ENCODE data around the gene S100A13. TPM values are rescaled to one million over a fixed set of nuclear protein-coding genes. Genes with fewer than 3 reads are reported as not detected.
"Not testable (repeated sequence)": the region's sequence is repeated elsewhere in the genome, so short reads cannot be mapped to it uniquely, and the experiment has no call there.

Gene S100A13
- total and polyA plus RNA-seq, 9 of the 15 experiments (the other 6 are each of a cell fraction or from before 2014, with no cell fraction given): 41.9 to 129 (median 58.0) TPM

DNA sequence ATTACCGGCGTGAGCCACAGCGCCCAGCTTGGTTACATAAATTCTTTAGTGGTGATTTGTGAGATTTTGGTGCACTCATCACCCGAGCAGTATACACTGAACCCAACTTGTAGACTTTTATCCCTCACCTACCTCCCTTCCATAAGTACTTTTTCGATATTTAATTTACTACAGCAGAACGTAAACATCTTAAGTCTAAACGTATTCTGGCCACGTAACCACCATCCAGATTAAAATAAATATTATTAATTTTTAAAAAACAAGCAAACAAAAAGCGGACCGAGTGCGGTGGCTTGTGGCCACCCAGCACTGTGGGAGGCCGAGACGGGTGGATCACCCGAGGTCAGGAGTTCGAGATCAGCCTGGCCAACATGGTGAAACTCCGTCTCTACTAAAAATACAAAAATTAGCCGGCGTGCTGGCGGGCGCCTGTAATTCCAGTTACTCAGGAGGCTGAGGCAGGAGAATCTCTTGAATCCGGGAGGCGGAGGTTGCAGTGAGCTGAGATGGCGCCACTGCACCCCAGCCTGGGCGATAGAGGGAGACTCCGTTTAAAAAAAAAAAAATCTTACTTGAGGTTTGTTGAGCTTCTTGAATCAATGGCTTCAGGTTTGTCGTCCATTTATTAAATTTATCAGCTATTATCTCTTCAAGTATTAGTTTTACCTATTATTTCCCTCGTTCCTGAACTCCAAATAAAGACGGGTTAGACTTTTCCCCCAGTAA is 44.5 kb upstream of the S100A13 start (continued):
- peak in 1 of 2 experiments; percentile 34; a peak in 1 of 4 replicates for TF ChIP-seq FOXK2 (conservative IDR thresholded peaks at IDR 0.05 in 1 of 2, IDR thresholded peaks at IDR 0.05 in 1 of 2; ENCODE audit: low read depth in 2 of 2)
- peak; percentile 29; the same call in 1 of the 2 replicates for TF ChIP-seq PHF8 (IDR thresholded peaks at IDR 0.05; ENCODE audit: borderline replicate concordance, low read length)
- TF ChIP-seq CEBPG, NR2C2 (CRISPR knock-in tag; IDR thresholded peaks at IDR 0.05): not testable (repeated sequence)
- TF ChIP-seq CEBPG (tag; conservative IDR thresholded peaks at IDR 0.05 in 1 of 2, IDR thresholded peaks at IDR 0.05 in 1 of 2): peak in 1 of 2 experiments; percentile 57; a peak in 2 of 4 replicates
- TF ChIP-seq, protein P1, sequence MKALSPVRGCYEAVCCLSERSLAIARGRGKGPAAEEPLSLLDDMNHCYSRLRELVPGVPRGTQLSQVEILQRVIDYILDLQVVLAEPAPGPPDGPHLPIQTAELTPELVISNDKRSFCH (CRISPR knock-in tag; IDR thresholded peaks at IDR 0.05): not testable (repeated sequence)
- TF ChIP-seq, protein P1 (tag; IDR thresholded peaks at IDR 0.05): 0 out of 2 replicates have a peak, but pooled peaks have one; percentile 1
- TF ChIP-seq NR2C2 (tag; IDR thresholded peaks at IDR 0.05): 0 out of 2 replicates have a peak, but pooled peaks have one; percentile 6
- peak; percentile 13; the same call in 1 of the 2 replicates for TF ChIP-seq BCOR (IDR thresholded peaks at IDR 0.05)
- peak; percentile 12; the same call in 1 of the 2 replicates for TF ChIP-seq CC2D1A (IDR thresholded peaks at IDR 0.05)
- TF ChIP-seq, protein P2, sequence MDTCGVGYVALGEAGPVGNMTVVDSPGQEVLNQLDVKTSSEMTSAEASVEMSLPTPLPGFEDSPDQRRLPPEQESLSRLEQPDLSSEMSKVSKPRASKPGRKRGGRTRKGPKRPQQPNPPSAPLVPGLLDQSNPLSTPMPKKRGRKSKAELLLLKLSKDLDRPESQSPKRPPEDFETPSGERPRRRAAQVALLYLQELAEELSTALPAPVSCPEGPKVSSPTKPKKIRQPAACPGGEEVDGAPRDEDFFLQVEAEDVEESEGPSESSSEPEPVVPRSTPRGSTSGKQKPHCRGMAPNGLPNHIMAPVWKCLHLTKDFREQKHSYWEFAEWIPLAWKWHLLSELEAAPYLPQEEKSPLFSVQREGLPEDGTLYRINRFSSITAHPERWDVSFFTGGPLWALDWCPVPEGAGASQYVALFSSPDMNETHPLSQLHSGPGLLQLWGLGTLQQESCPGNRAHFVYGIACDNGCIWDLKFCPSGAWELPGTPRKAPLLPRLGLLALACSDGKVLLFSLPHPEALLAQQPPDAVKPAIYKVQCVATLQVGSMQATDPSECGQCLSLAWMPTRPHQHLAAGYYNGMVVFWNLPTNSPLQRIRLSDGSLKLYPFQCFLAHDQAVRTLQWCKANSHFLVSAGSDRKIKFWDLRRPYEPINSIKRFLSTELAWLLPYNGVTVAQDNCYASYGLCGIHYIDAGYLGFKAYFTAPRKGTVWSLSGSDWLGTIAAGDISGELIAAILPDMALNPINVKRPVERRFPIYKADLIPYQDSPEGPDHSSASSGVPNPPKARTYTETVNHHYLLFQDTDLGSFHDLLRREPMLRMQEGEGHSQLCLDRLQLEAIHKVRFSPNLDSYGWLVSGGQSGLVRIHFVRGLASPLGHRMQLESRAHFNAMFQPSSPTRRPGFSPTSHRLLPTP (IDR thresholded peaks at IDR 0.05; ENCODE audit: borderline replicate concordance, extremely low read depth, insufficient read length): peak; percentile 70
- TF ChIP-seq TAL1 (IDR thresholded peaks at IDR 0.05): 0 out of 2 replicates have a peak, but pooled peaks have one; percentile 2
- TF ChIP-seq, protein P3, sequence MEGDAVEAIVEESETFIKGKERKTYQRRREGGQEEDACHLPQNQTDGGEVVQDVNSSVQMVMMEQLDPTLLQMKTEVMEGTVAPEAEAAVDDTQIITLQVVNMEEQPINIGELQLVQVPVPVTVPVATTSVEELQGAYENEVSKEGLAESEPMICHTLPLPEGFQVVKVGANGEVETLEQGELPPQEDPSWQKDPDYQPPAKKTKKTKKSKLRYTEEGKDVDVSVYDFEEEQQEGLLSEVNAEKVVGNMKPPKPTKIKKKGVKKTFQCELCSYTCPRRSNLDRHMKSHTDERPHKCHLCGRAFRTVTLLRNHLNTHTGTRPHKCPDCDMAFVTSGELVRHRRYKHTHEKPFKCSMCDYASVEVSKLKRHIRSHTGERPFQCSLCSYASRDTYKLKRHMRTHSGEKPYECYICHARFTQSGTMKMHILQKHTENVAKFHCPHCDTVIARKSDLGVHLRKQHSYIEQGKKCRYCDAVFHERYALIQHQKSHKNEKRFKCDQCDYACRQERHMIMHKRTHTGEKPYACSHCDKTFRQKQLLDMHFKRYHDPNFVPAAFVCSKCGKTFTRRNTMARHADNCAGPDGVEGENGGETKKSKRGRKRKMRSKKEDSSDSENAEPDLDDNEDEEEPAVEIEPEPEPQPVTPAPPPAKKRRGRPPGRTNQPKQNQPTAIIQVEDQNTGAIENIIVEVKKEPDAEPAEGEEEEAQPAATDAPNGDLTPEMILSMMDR (IDR thresholded peaks at IDR 0.05 in 2 of 3, conservative IDR thresholded peaks at IDR 0.05 in 1 of 3; ENCODE audit: insufficient read depth in 2 of 3, low read depth in 1 of 3, low read length in 3 of 3): peak in 2 of 3 experiments; percentile 12 to 32; a peak in 2 of 6 replicates
- TF ChIP-seq POLR2A (conservative IDR thresholded peaks at IDR 0.05): peak; percentile 47; the same call in 1 of the 2 replicates
- TF ChIP-seq ZSCAN29 (IDR thresholded peaks at IDR 0.05): peak; percentile 5; the same call in 1 of the 2 replicates
- TF ChIP-seq, protein P4, sequence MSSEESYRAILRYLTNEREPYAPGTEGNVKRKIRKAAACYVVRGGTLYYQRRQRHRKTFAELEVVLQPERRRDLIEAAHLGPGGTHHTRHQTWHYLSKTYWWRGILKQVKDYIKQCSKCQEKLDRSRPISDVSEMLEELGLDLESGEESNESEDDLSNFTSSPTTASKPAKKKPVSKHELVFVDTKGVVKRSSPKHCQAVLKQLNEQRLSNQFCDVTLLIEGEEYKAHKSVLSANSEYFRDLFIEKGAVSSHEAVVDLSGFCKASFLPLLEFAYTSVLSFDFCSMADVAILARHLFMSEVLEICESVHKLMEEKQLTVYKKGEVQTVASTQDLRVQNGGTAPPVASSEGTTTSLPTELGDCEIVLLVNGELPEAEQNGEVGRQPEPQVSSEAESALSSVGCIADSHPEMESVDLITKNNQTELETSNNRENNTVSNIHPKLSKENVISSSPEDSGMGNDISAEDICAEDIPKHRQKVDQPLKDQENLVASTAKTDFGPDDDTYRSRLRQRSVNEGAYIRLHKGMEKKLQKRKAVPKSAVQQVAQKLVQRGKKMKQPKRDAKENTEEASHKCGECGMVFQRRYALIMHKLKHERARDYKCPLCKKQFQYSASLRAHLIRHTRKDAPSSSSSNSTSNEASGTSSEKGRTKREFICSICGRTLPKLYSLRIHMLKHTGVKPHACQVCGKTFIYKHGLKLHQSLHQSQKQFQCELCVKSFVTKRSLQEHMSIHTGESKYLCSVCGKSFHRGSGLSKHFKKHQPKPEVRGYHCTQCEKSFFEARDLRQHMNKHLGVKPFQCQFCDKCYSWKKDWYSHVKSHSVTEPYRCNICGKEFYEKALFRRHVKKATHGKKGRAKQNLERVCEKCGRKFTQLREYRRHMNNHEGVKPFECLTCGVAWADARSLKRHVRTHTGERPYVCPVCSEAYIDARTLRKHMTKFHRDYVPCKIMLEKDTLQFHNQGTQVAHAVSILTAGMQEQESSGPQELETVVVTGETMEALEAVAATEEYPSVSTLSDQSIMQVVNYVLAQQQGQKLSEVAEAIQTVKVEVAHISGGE (CRISPR knock-in tag; IDR thresholded peaks at IDR 0.05): 0 out of 6 replicates have a peak, but pooled peaks of 1 of the 3 experiments have one; percentile 12

Measured in K562 (cell line).